Sigmoid colon (tissue), 4 donors: ENCODE results near the gene PPP1R10.

ENCODE experiments used
- CTCF ChIP-seq, 4 experiments: fragments of 450-650 bp in 3 of 4; fragments of 200-600 bp in 1 of 4; IDR thresholded peaks; one replicate each; pipeline ENCODE4 v1.5.1; 2016 to 2019; ENCODE audit warnings: antibody characterized with exemption in 4 of 4, mild to moderate bottlenecking in 3 of 4, moderate library complexity in 2 of 4
- POLR2A ChIP-seq, 2 donors: fragments of 450-650 bp; IDR thresholded peaks; one replicate each; pipeline ENCODE4 v1.6.1; 2016; ENCODE audit warnings: antibody characterized with exemption in 2 of 2, mild to moderate bottlenecking in 2 of 2, moderate library complexity in 2 of 2
- POLR2AphosphoS5 ChIP-seq, 4 donors: sonication (generic); formaldehyde crosslinking; IDR thresholded peaks; one replicate each; pipeline ENCODE4 v1.6.1; 2017; ENCODE audit warnings: antibody characterized with exemption in 4 of 4

GRCh38 chr6:30570263-30570662, 46.8 kb downstream of the PPP1R10 start:
- TF ChIP-seq CTCF (IDR thresholded peaks at IDR 0.05) = no peak
- no peak for TF ChIP-seq POLR2AphosphoS5 (IDR thresholded peaks at IDR 0.05)
- no peak for TF ChIP-seq POLR2A (IDR thresholded peaks at IDR 0.05)
